Fibroblast of lung (primary cell): ENCODE data around the gene ISG20.

Experiments used
- EZH2 ChIP-seq: IDR thresholded peaks from 2 replicates; pipeline ENCODE4 v1.5.1; 2012; ENCODE audit warnings: low read length, control low read depth, mild to moderate bottlenecking; ENCODE audit errors: missing control alignments
- TF ChIP-seq, protein P1 (sequence below), 2 donors: IDR thresholded peaks in 1 of 2; conservative IDR thresholded peaks in 1 of 2; 1 replicate in 1 of 2; 2 replicates in 1 of 2; pipeline ENCODE4 v1.5.1; 2011 to 2012; ENCODE audit warnings: low read length in 2 of 2, control low read depth in 1 of 2, inconsistent platforms in 1 of 2, low read depth in 1 of 2, mild to moderate bottlenecking in 1 of 2

DNA sequence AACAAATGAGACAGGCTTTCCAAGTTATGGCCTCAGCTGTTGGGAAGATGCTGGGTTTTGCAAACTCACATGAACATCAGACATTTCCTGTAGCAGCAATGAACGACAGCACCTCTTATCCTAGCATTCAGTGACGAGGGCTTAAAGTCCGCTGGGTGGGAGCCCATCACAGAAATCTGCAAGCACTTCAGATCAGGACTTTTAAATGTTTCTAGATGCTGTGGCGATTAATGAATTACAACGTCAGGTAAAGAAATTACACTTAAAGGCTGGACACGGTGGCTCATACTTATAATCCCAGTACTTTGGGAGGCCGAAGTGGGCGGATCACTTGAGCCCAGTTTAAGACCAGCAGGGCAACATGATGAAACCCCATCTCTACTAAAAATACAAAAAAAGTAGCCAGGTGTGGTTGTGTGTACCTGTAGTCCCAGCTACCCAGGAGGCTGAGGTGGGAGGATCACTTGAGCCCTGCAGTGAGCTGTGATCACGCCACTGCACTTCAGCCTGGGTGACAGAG is 13.8 kb upstream of the ISG20 start:
- TF ChIP-seq, protein P1, sequence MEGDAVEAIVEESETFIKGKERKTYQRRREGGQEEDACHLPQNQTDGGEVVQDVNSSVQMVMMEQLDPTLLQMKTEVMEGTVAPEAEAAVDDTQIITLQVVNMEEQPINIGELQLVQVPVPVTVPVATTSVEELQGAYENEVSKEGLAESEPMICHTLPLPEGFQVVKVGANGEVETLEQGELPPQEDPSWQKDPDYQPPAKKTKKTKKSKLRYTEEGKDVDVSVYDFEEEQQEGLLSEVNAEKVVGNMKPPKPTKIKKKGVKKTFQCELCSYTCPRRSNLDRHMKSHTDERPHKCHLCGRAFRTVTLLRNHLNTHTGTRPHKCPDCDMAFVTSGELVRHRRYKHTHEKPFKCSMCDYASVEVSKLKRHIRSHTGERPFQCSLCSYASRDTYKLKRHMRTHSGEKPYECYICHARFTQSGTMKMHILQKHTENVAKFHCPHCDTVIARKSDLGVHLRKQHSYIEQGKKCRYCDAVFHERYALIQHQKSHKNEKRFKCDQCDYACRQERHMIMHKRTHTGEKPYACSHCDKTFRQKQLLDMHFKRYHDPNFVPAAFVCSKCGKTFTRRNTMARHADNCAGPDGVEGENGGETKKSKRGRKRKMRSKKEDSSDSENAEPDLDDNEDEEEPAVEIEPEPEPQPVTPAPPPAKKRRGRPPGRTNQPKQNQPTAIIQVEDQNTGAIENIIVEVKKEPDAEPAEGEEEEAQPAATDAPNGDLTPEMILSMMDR (conservative IDR thresholded peaks at IDR 0.05 in 1 of 2, IDR thresholded peaks at IDR 0.05 in 1 of 2; ENCODE audit: low read depth in 1 of 2, low read length in 2 of 2), result no peak
- TF ChIP-seq EZH2, result no peak
